Hair follicular keratinocyte (primary cell): Measurements from ENCODE around the gene HSFX1. TPM values are rescaled to one million over a fixed set of nuclear protein-coding genes. Genes with fewer than 3 reads are reported as not detected.

ENCODE experiments used
- total RNA-seq: library from RNA; depleted of rRNA; stranded (reverse); fragments of >200 nt; gene quantifications from 2 replicates; pipeline ENCODE4 v1.2.3, GENCODE V29; 2015

The HSFX1 gene, protein sequence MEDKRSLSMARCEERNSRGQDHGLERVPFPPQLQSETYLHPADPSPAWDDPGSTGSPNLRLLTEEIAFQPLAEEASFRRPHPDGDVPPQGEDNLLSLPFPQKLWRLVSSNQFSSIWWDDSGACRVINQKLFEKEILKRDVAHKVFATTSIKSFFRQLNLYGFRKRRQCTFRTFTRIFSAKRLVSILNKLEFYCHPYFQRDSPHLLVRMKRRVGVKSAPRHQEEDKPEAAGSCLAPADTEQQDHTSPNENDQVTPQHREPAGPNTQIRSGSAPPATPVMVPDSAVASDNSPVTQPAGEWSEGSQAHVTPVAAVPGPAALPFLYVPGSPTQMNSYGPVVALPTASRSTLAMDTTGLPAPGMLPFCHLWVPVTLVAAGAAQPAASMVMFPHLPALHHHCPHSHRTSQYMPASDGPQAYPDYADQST
- 0.08 TPM in 2 replicates for total RNA-seq

DNA sequence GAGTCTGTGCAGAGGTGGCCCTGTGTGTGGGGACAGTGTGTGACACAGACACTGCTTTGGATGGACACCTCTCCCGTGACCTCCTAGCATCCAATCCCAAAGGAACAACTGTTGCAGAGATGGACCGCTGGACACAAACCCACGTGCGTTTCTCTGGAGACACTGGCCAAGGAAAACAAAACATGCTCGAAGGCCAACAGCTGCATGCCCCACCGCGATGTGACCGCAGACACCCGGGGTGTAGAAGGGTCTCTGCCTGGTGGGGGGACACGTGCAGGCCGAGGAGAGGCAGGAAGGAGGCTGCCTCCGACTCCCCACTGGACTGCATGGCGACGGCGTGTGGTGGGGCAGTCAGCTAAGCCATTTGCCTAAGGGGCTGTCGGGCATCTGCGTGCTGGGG, at the start of gene HSFX1:
Gene HSFX1 (plus strand): TSS at position 301 of the 400 bp plus-strand sequence. CDS start 614 bp downstream, outside the sequence.

GRCh38 chrX:149781727-149782126, 7.9 kb downstream of the HSFX1 start, which contains the start of gene MAGEA9:
MAGEA9 (plus strand) TSS chrX:149781930; CDS start chrX:149786211, 4,281 bp downstream.

Other genes starting within 250 kb of the HSFX1 start
- gene EOLA1, start 233.1 kb upstream of the HSFX1 start, total RNA-seq: 7.1 and 11.4 TPM in 2 replicates
- not detected in 2 replicates for gene HSFX3, start 224.1 kb upstream of the HSFX1 start, total RNA-seq
- not detected in 2 replicates for gene MAGEA9B, start 186.6 kb upstream of the HSFX1 start, total RNA-seq
- not detected in 2 replicates for gene HSFX2, start 178.8 kb upstream of the HSFX1 start, total RNA-seq
- 8.1 and 8.5 TPM in 2 replicates for gene TMEM185A, start 142.3 kb upstream of the HSFX1 start, total RNA-seq
- not detected in 2 replicates for gene MAGEA11, start 62.0 kb upstream of the HSFX1 start, total RNA-seq
- gene MAGEA9, start 7.9 kb downstream of the HSFX1 start, total RNA-seq: not detected in 2 replicates
- not detected in 2 replicates for gene MAGEA8, start 107.1 kb downstream of the HSFX1 start, total RNA-seq
- not detected in 2 replicates for gene HSFX4, start 155.5 kb downstream of the HSFX1 start, total RNA-seq
- gene EOLA2, start 164.4 kb downstream of the HSFX1 start, total RNA-seq: 26.6 and 39.3 TPM in 2 replicates